Measurements from ENCODE around the gene TRIM32.

TRIM32 gene

GRCh38 chr9:116687074-116687753 is at the start of gene TRIM32:
TSS of gene TRIM32 (plus strand) at chr9:116687305. CDS start at chr9:116697743, 10,438 bp downstream.
- peak within 1 kb of the TSS; percentile 74 to 85 for H3K27ac ChIP-seq
- no peaks in the 10 kb centered on the region for H3K27me3 ChIP-seq
- peaks cover 0 to 42% (median 13%) of the 10 kb centered on the region in 4 donors for H3K4me1 ChIP-seq
- no peaks in the 10 kb centered on the region for H3K36me3 ChIP-seq
- intact Hi-C loops (cut with DNase I; ENCODE audit: low total_unique reads), result no loop called here
- peak; percentile 90 to 94 for DNase-seq
- H3K9me3 ChIP-seq, result no peaks in the 10 kb centered on the region
- H3K4me3 ChIP-seq, result peak within 1 kb of the TSS; percentile 81 to 82
- no peak for TF ChIP-seq CTCF (IDR thresholded peaks at IDR 0.05)

- no peaks in the 10 kb centered on the region for H3K27me3 ChIP-seq
- TF ChIP-seq CTCF (IDR thresholded peaks at IDR 0.05), result no peak
- H3K4me3 ChIP-seq, result no peak overlapping the region
- peaks cover 0 to 4% (median 0%) of the 10 kb centered on the region in 4 donors for H3K4me1 ChIP-seq
- no peak for DNase-seq
- no peaks in the 10 kb centered on the region for H3K9me3 ChIP-seq
- intact Hi-C loops (cut with DNase I; ENCODE audit: low total_unique reads), result no loop called here
- H3K27ac ChIP-seq, result no peak overlapping the region
- H3K36me3 ChIP-seq, result no peaks in the 10 kb centered on the region
Observed at GRCh38 chr9:116639251-116639741, 47.8 kb upstream of the TRIM32 start.

- no peaks in the 10 kb centered on the region for H3K9me3 ChIP-seq
- no peak for DNase-seq
- intact Hi-C loops (cut with DNase I; ENCODE audit: low total_unique reads), result no loop called here
- no peaks in the 10 kb centered on the region for H3K36me3 ChIP-seq
- TF ChIP-seq CTCF (IDR thresholded peaks at IDR 0.05), result no peak
- no peak overlapping the region for H3K27ac ChIP-seq
- H3K4me1 ChIP-seq, result peaks cover 0 to 4% (median 0%) of the 10 kb centered on the region in 4 donors
- no peaks in the 10 kb centered on the region for H3K27me3 ChIP-seq
- no peak overlapping the region for H3K4me3 ChIP-seq
Observed at GRCh38 chr9:116641292-116642059, 45.6 kb upstream of the TRIM32 start.

- Histone ChIP-seq H3K27ac (no peak overlapping the region), H3K9me3 (no peaks in the 10 kb centered on the region), H3K4me3 (no peak overlapping the region), H3K36me3 (no peaks in the 10 kb centered on the region), H3K27me3 (no peaks in the 10 kb centered on the region), H3K4me1 (peaks cover 0 to 4% (median 0%) of the 10 kb centered on the region in 4 donors)
- TF ChIP-seq CTCF (IDR thresholded peaks at IDR 0.05), result no peak
- intact Hi-C loops (cut with DNase I; ENCODE audit: low total_unique reads), result no loop called here
- no peak for DNase-seq
Observed at GRCh38 chr9:116643691-116644090, 43.4 kb upstream of the TRIM32 start.

GRCh38 chr9:116644091-116644688 is 42.9 kb upstream of the TRIM32 start:
- no peak for TF ChIP-seq CTCF (IDR thresholded peaks at IDR 0.05)
- Histone ChIP-seq H3K4me1 (peaks cover 0 to 4% (median 0%) of the 10 kb centered on the region in 4 donors), H3K9me3 (no peaks in the 10 kb centered on the region), H3K27me3 (no peaks in the 10 kb centered on the region), H3K36me3 (no peaks in the 10 kb centered on the region), H3K4me3 (no peak overlapping the region), H3K27ac (peak overlapping the region in 1 of 2 donors; percentile 5)
- intact Hi-C loops (cut with DNase I; ENCODE audit: low total_unique reads), result no loop called here
- no peak for DNase-seq

Data from tibial artery (tissue), 4 donors.